Measurements from ENCODE around the gene CD38.

Gene CD38

DNA sequence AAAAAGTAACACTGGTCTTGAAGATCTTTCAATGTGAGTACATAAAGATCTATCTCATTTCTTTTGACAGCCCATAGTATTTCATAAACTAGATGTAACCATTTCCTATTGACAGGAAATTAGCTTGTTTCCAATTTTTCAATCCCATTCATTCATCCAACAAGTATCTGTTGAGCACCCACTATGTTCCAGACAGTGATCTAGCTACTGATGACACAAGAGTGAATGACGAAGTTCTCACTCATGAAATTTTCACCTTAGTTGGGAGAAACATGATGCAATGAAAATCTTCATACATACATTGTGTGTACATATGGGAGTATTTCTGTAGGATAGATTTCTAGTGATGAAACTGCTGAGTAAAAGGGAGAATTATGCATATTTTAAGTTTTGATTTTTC lies 1.7 kb downstream of the CD38 start:
- no CpG with 5 or more reads among the region's 1 CpG for WGBS, 2 experiments (ENCODE audit: insufficient coverage in 2 of 2)
- H3K36me3 ChIP-seq (ENCODE audit: control insufficient read depth, insufficient read depth, low read length) = no peaks in the 10 kb centered on the region
- H3K4me1 ChIP-seq (ENCODE audit: control insufficient read depth, insufficient read depth, low read length, poor library complexity, severe bottlenecking) = peaks cover 5% of the 10 kb centered on the region
- no peaks in the 10 kb centered on the region for H3K9me3 ChIP-seq (ENCODE audit: control insufficient read depth, low read length)
- H3K27ac ChIP-seq (ENCODE audit: low read depth, low read length, severe bottlenecking) = no peak overlapping the region
- H3K4me3 ChIP-seq (ENCODE audit: extremely low read depth, insufficient read depth, low read length, poor library complexity, severe bottlenecking) = no peak overlapping the region

DNA sequence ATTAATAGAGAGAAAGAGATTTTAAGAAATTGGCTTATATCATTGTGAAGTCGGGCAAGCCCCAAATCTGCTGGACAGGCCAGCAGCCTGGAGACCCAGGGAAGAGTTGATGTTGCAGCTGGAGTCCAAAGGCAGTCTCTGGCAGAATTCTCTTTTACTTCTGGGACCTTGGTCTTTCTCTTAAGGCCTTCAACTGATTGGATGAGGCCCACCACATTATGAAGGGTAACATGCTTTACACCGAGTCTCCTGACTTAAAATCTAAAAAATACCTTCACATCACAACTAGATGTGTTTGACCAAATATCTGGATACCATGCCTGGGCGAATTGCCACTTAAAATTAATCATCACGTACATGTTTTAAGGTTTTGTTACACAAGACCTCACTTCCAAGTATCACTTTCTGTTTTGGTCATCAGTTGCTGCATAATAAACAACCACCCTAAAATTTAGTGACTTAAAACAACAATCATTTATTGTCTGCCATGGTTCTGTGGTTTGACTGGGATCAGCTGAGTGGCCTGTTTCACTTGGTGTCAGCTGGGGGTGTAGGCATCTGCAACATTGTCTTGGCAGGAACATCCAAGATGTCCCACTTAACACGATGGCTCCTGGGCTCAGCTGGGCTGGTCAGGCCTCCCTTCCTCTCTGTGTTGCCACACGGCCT lies 3.4 kb downstream of the CD38 start:
- no peaks in the 10 kb centered on the region for H3K36me3 ChIP-seq (ENCODE audit: control insufficient read depth, insufficient read depth, low read length)
- 79 to 86% methylated on average over 6 of the region's 6 CpGs for WGBS, 2 experiments (ENCODE audit: insufficient coverage in 2 of 2)
- H3K4me3 ChIP-seq (ENCODE audit: extremely low read depth, insufficient read depth, low read length, poor library complexity, severe bottlenecking) = no peak overlapping the region

DNA sequence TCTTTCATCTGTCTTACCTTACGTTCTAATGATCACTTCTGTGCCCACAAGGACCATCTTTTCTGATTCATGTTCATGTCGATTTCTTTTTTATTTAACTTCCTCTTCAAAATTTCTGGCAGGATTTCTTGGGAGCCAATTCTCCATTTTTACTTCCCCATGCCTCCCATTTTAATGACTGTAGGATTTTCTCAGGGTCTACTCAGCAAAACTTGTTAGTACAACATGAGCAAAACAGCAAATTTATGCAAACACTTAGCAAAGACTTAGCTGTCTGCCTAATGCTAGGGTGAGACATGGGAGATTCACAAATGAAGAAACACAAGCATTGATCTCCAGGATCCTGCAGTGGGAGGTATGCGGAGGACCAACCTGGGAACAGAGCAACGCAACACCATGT lies 5.5 kb downstream of the CD38 start:
- Histone ChIP-seq H3K4me1 (ENCODE audit: control insufficient read depth, insufficient read depth, low read length, poor library complexity, severe bottlenecking) (peaks cover 5% of the 10 kb centered on the region), H3K4me3 (ENCODE audit: extremely low read depth, insufficient read depth, low read length, poor library complexity, severe bottlenecking) (no peak overlapping the region), H3K27ac (ENCODE audit: low read depth, low read length, severe bottlenecking) (no peak overlapping the region), H3K36me3 (ENCODE audit: control insufficient read depth, insufficient read depth, low read length) (no peaks in the 10 kb centered on the region), H3K9me3 (ENCODE audit: control insufficient read depth, low read length) (peaks cover 6% of the 10 kb centered on the region)
- 61 to 71% methylated on average over 4 of the region's 4 CpGs for WGBS, 2 experiments (ENCODE audit: insufficient coverage in 2 of 2)

More for the DNA sequence above, 3.4 kb downstream of the CD38 start:
- H3K27ac ChIP-seq (ENCODE audit: low read depth, low read length, severe bottlenecking) = no peak overlapping the region
- peaks cover 5% of the 10 kb centered on the region for H3K4me1 ChIP-seq (ENCODE audit: control insufficient read depth, insufficient read depth, low read length, poor library complexity, severe bottlenecking)
- no peaks in the 10 kb centered on the region for H3K9me3 ChIP-seq (ENCODE audit: control insufficient read depth, low read length)

DNA sequence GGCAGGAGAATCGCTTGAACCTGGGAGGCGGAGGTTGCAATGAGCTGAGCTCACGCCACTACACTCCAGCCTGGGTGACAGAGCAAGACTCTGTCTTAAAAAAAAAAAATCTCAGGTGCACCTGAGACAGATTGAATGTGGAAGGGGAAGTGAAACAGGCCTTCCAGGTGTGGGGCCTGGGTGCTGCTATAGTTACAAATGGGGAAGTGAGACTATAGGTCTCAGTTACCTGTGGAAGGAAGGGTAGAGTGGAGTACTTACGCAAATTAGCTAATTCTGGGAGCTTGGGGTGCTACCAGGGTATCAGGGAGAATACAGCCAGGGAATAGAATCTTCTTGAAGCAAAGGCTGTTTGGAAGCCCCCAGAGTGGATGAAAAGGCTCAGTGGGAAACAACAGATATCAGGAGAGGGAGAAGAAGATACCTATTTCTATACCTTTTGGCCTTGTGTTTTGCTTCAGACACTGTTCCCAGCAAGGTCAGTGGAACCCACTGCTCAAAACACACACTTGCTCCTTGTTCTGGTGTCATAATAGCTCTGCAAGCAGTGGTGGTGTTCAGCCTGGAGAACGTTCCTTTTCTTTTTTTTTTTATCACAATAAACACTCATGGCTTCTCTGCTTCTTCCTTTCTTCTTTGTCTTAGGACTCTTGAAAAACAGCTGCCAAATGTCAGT lies 7.0 kb downstream of the CD38 start:
- peaks cover 6% of the 10 kb centered on the region for H3K9me3 ChIP-seq (ENCODE audit: control insufficient read depth, low read length)
- no peaks in the 10 kb centered on the region for H3K4me1 ChIP-seq (ENCODE audit: control insufficient read depth, insufficient read depth, low read length, poor library complexity, severe bottlenecking)
- H3K36me3 ChIP-seq (ENCODE audit: control insufficient read depth, insufficient read depth, low read length) = no peaks in the 10 kb centered on the region
- 82 to 90% methylated on average over 3 of the region's 5 CpGs for WGBS, 2 experiments (ENCODE audit: insufficient coverage in 2 of 2)
- H3K27ac ChIP-seq (ENCODE audit: low read depth, low read length, severe bottlenecking) = no peak overlapping the region
- no peak overlapping the region for H3K4me3 ChIP-seq (ENCODE audit: extremely low read depth, insufficient read depth, low read length, poor library complexity, severe bottlenecking)

DNA sequence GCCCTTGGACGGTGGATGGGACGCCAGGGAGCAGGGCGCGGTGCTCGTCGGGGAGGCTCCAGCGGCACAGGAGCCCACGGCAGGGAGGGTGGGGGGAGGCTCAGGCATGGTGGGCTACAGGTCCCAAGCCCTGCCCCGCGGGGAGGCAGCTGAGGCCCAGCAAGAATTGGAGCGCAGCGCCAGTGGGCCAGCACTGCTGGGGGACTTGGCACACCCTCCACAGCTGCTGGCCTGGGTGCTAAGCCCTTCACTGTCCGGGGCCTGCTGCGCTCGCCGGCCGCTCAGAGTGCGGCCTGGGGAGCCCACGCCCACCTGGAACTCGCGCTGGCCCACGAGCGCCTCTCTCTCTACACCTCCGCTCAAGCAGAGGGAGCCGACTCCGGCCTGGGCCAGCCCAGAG lies 8.6 kb downstream of the CD38 start:
- H3K27ac ChIP-seq (ENCODE audit: low read depth, low read length, severe bottlenecking) = no peak overlapping the region
- no peaks in the 10 kb centered on the region for H3K36me3 ChIP-seq (ENCODE audit: control insufficient read depth, insufficient read depth, low read length)
- H3K4me1 ChIP-seq (ENCODE audit: control insufficient read depth, insufficient read depth, low read length, poor library complexity, severe bottlenecking) = no peaks in the 10 kb centered on the region
- H3K4me3 ChIP-seq (ENCODE audit: extremely low read depth, insufficient read depth, low read length, poor library complexity, severe bottlenecking) = no peak overlapping the region
- 95% methylated on average over 25 to 26 of the region's 26 CpGs for WGBS, 2 experiments (ENCODE audit: insufficient coverage in 2 of 2)
- peaks cover 6% of the 10 kb centered on the region for H3K9me3 ChIP-seq (ENCODE audit: control insufficient read depth, low read length)

DNA sequence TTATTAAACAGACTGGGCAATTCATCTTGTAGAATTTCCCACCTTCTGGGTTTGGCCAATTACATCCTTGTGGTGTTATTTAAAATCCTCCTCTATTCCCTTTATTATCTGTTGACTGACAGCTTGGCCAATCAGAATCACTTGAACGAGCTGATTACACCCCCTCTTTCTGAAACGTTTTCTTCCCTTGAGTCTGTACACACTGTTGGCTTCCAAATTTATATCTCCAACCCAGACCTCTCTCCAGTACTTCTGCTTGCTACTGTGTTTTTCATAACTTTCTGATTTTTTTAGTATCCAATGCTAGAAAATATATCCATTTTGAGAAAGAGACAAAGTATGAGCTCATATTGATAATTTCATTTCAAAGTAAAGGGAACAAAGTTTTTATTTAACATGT lies 14.8 kb downstream of the CD38 start:
- H3K36me3 ChIP-seq (ENCODE audit: control insufficient read depth, insufficient read depth, low read length) = no peaks in the 10 kb centered on the region
- H3K27ac ChIP-seq (ENCODE audit: low read depth, low read length, severe bottlenecking) = no peak overlapping the region
- WGBS, 2 experiments (ENCODE audit: insufficient coverage in 2 of 2) = 84 to 90% methylated on average over 2 of the region's 2 CpGs
- no peaks in the 10 kb centered on the region for H3K9me3 ChIP-seq (ENCODE audit: control insufficient read depth, low read length)
- no peak overlapping the region for H3K4me3 ChIP-seq (ENCODE audit: extremely low read depth, insufficient read depth, low read length, poor library complexity, severe bottlenecking)
- H3K4me1 ChIP-seq (ENCODE audit: control insufficient read depth, insufficient read depth, low read length, poor library complexity, severe bottlenecking) = no peaks in the 10 kb centered on the region

DNA sequence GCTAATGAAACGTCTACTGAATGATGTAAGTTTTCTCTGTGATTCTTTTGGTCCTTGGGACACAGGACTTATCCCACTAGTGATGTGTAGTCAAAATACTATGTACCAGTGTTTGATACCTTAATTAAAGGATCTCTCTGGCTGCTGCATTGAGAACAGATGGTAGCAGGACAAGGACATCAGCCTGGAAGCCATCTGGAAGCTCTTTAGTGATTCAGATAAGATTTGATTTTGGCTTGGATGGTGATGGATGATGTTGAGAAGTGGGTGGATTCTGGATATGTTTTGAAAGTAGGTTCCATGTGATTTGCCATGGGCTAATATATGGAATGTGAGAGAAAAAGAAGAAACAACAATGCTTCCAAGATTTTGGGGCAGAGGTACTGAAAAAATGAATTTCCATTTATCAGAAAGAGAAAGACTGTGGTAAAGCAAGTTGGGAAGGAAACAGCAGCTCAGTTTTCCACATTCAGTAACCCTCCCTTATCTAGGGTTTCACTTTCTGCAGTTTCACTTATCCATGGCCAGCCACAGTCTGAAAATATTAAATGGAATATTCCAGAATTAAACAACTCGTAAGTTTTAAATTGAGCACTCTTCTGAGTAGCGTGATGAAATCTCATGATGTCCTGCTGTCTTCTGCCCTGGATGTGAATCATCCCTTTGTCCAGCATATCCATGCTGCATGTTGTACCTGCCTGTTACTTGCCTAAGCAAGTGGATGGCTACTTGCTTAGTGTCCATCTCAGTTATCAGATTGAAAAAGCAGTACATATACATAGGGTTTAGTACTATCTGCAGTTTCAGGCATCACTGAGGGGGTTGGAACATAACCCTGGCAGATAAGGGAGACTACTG lies 15.6 kb downstream of the CD38 start:
- WGBS, 2 experiments (ENCODE audit: insufficient coverage in 2 of 2) = 94 to 100% methylated on average over 2 of the region's 3 CpGs
- no peak overlapping the region for H3K27ac ChIP-seq (ENCODE audit: low read depth, low read length, severe bottlenecking)
- H3K4me3 ChIP-seq (ENCODE audit: extremely low read depth, insufficient read depth, low read length, poor library complexity, severe bottlenecking) = no peak overlapping the region
- no peaks in the 10 kb centered on the region for H3K9me3 ChIP-seq (ENCODE audit: control insufficient read depth, low read length)
- no peaks in the 10 kb centered on the region for H3K36me3 ChIP-seq (ENCODE audit: control insufficient read depth, insufficient read depth, low read length)
- H3K4me1 ChIP-seq (ENCODE audit: control insufficient read depth, insufficient read depth, low read length, poor library complexity, severe bottlenecking) = no peaks in the 10 kb centered on the region

DNA sequence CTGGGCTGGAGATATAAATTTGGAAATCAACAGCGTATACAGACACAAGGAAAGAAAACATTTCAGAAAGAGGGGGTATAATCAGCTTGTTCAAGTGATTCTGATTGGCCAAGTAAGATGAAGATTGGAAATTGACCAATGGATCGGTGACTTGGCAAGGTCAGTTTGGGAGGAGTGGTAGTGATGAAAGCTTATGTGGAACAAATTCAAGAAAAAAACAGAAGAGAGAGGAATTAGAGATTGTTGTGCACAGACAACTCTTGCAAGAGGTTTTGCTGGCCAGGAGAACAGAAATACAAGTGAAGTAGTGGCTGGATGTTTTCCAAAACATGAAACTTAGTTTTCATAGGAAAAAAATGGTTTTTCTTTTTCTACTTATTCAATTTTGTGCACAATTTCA lies 16.3 kb downstream of the CD38 start:
- H3K36me3 ChIP-seq (ENCODE audit: control insufficient read depth, insufficient read depth, low read length) = no peaks in the 10 kb centered on the region
- WGBS, 2 experiments (ENCODE audit: insufficient coverage in 2 of 2) = 96 to 100% methylated on average over 2 of the region's 2 CpGs
- no peak overlapping the region for H3K27ac ChIP-seq (ENCODE audit: low read depth, low read length, severe bottlenecking)
- H3K4me3 ChIP-seq (ENCODE audit: extremely low read depth, insufficient read depth, low read length, poor library complexity, severe bottlenecking) = no peak overlapping the region
- H3K9me3 ChIP-seq (ENCODE audit: control insufficient read depth, low read length) = no peaks in the 10 kb centered on the region
- H3K4me1 ChIP-seq (ENCODE audit: control insufficient read depth, insufficient read depth, low read length, poor library complexity, severe bottlenecking) = no peaks in the 10 kb centered on the region

DNA sequence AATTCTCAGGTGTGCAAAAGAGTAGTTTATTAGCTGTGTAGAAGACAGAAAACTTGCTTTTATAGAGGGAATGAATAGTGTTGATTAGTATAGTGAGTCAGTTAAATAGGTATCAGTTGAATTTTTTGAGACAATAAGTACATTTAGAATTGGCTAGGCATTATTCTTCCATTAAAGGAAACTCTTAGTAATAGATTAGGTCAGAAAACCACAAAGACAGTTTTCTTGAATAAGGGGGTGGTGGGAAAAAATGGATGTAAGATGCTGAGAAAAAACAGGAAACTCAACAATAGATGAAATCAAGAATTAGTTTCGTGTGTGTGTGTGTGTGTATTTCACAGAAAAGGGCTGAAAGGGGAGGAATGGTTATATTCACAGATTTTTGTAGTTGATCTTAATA lies 16.8 kb downstream of the CD38 start:
- H3K9me3 ChIP-seq (ENCODE audit: control insufficient read depth, low read length) = no peaks in the 10 kb centered on the region
- no peak overlapping the region for H3K4me3 ChIP-seq (ENCODE audit: extremely low read depth, insufficient read depth, low read length, poor library complexity, severe bottlenecking)
- no peak overlapping the region for H3K27ac ChIP-seq (ENCODE audit: low read depth, low read length, severe bottlenecking)
- 80 to 92% methylated on average over 1 of the region's 1 CpG for WGBS, 2 experiments (ENCODE audit: insufficient coverage in 2 of 2)
- H3K4me1 ChIP-seq (ENCODE audit: control insufficient read depth, insufficient read depth, low read length, poor library complexity, severe bottlenecking) = no peaks in the 10 kb centered on the region
- no peaks in the 10 kb centered on the region for H3K36me3 ChIP-seq (ENCODE audit: control insufficient read depth, insufficient read depth, low read length)

DNA sequence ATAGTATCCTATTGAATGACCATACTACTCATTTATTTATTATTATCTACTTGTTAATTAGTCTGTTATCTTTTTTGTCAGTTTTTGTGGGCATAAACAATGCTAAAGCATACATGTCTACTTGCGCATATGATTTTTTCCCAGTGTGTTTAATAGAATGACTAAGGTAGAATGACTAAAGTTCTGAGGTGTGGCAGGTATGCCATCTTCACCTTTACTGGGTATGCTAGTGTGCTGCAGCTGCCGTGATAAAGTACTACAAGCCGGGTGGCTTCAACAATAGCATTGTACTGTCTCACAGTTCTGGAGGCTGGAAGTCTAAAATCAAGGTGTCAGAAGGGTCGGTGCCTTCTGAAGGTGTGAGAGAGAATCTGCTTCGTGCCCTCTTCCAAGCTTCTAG lies 19.2 kb downstream of the CD38 start:
- WGBS, 2 experiments (ENCODE audit: insufficient coverage in 2 of 2) = 85 to 90% methylated on average over 5 of the region's 5 CpGs
- Histone ChIP-seq H3K9me3 (ENCODE audit: control insufficient read depth, low read length) (no peaks in the 10 kb centered on the region), H3K4me3 (ENCODE audit: extremely low read depth, insufficient read depth, low read length, poor library complexity, severe bottlenecking) (no peak overlapping the region), H3K27ac (ENCODE audit: low read depth, low read length, severe bottlenecking) (no peak overlapping the region), H3K4me1 (ENCODE audit: control insufficient read depth, insufficient read depth, low read length, poor library complexity, severe bottlenecking) (no peaks in the 10 kb centered on the region), H3K36me3 (ENCODE audit: control insufficient read depth, insufficient read depth, low read length) (no peaks in the 10 kb centered on the region)

All from mesodermal cell (in vitro differentiated cells).